Measurements from ENCODE around the gene TMTC1.

Gene TMTC1

DNA sequence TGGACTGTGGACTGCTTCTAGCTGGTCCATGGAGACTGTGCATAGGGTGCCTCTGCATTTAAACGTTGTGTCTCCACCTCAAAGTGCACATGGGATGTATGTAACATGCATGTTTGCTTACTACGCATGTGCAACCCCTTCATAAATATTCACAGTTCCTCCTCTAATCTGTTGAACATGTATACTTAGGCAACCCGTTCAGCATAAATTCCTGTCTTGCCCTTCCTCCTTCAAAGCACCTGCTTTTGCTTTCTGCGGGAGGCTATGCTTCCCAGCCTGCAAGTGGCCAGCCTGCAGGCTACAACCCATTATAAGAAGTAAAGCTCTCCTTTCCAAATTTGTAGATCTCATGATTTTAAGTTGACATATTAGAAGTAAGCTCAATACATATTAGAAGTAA is 253.3 kb downstream of the TMTC1 start:
- H3K4me3 ChIP-seq (ENCODE audit: low read length) = no peak overlapping the region
- no peaks in the 10 kb centered on the region for H3K4me1 ChIP-seq (ENCODE audit: control insufficient read depth, insufficient read depth, low read length)
- no peaks in the 10 kb centered on the region for H3K27me3 ChIP-seq (ENCODE audit: control insufficient read depth, insufficient read depth, low read length)
- DNase-seq (ENCODE audit: low read depth, low spot score) = no peak
- no peak overlapping the region for H3K27ac ChIP-seq (ENCODE audit: low read length)
- no peaks in the 10 kb centered on the region for H3K36me3 ChIP-seq (ENCODE audit: control insufficient read depth, insufficient read depth, low read length)
- no peaks in the 10 kb centered on the region for H3K9me3 ChIP-seq (ENCODE audit: control insufficient read depth, insufficient read depth, low read length)
- WGBS (ENCODE audit: insufficient coverage, insufficient read length) = no CpG with 5 or more reads among the region's 4 CpGs

- Histone ChIP-seq H3K4me3 (ENCODE audit: low read length) (no peak overlapping the region), H3K27ac (ENCODE audit: low read length) (no peak overlapping the region), H3K4me1 (ENCODE audit: control insufficient read depth, insufficient read depth, low read length) (no peaks in the 10 kb centered on the region), H3K9me3 (ENCODE audit: control insufficient read depth, insufficient read depth, low read length) (no peaks in the 10 kb centered on the region), H3K27me3 (ENCODE audit: control insufficient read depth, insufficient read depth, low read length) (no peaks in the 10 kb centered on the region), H3K36me3 (ENCODE audit: control insufficient read depth, insufficient read depth, low read length) (no peaks in the 10 kb centered on the region)
- DNase-seq (ENCODE audit: low read depth, low spot score) = no peak
- no CpG with 5 or more reads among the region's 4 CpGs for WGBS (ENCODE audit: insufficient coverage, insufficient read length)
Measured at GRCh38 chr12:29528161-29528560, 255.6 kb downstream of the TMTC1 start.

DNA sequence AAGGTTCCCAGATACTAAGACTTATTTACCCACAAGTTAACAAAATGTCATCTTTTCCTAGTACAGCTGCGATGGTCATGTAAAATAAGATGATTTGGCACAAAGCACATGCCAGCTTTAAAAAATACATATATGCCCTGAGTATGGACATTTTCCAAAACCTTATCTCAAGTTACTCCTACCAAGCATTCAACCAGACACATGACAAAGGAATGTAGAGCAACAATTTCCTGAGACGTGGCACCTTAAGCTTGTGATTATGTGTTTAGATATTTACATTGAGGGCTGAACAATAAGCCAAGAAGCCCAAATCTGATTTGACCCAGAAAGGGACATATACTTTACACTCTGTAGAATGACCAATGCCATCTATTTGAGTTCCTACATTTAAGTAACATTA is 261.8 kb downstream of the TMTC1 start:
- no peaks in the 10 kb centered on the region for H3K36me3 ChIP-seq (ENCODE audit: control insufficient read depth, insufficient read depth, low read length)
- DNase-seq (ENCODE audit: low read depth, low spot score) = no peak
- no peak overlapping the region for H3K27ac ChIP-seq (ENCODE audit: low read length)
- H3K9me3 ChIP-seq (ENCODE audit: control insufficient read depth, insufficient read depth, low read length) = no peaks in the 10 kb centered on the region
- no peak overlapping the region for H3K4me3 ChIP-seq (ENCODE audit: low read length)
- H3K4me1 ChIP-seq (ENCODE audit: control insufficient read depth, insufficient read depth, low read length) = no peaks in the 10 kb centered on the region
- WGBS (ENCODE audit: insufficient coverage, insufficient read length) = no CpG with 5 or more reads among the region's 2 CpGs
- no peaks in the 10 kb centered on the region for H3K27me3 ChIP-seq (ENCODE audit: control insufficient read depth, insufficient read depth, low read length)

GRCh38 chr12:29519585-29520182 is 264.1 kb downstream of the TMTC1 start:
- H3K36me3 ChIP-seq (ENCODE audit: control insufficient read depth, insufficient read depth, low read length) = no peaks in the 10 kb centered on the region

GRCh38 chr12:29518407-29518806 is 265.3 kb downstream of the TMTC1 start:
- Histone ChIP-seq H3K4me1 (ENCODE audit: control insufficient read depth, insufficient read depth, low read length) (no peaks in the 10 kb centered on the region), H3K27ac (ENCODE audit: low read length) (no peak overlapping the region), H3K27me3 (ENCODE audit: control insufficient read depth, insufficient read depth, low read length) (no peaks in the 10 kb centered on the region), H3K36me3 (ENCODE audit: control insufficient read depth, insufficient read depth, low read length) (no peaks in the 10 kb centered on the region), H3K4me3 (ENCODE audit: low read length) (no peak overlapping the region), H3K9me3 (ENCODE audit: control insufficient read depth, insufficient read depth, low read length) (no peaks in the 10 kb centered on the region)
- no peak for DNase-seq (ENCODE audit: low read depth, low spot score)
- WGBS (ENCODE audit: insufficient coverage, insufficient read length) = no CpG with 5 or more reads among the region's 2 CpGs

More at GRCh38 chr12:29519585-29520182, 264.1 kb downstream of the TMTC1 start:
- DNase-seq (ENCODE audit: low read depth, low spot score) = peak; percentile 18
- Histone ChIP-seq H3K9me3 (ENCODE audit: control insufficient read depth, insufficient read depth, low read length) (no peaks in the 10 kb centered on the region), H3K4me1 (ENCODE audit: control insufficient read depth, insufficient read depth, low read length) (no peaks in the 10 kb centered on the region), H3K27me3 (ENCODE audit: control insufficient read depth, insufficient read depth, low read length) (no peaks in the 10 kb centered on the region), H3K27ac (ENCODE audit: low read length) (no peak overlapping the region), H3K4me3 (ENCODE audit: low read length) (no peak overlapping the region)

GRCh38 chr12:29517264-29517663 is 266.5 kb downstream of the TMTC1 start:
- H3K36me3 ChIP-seq (ENCODE audit: control insufficient read depth, insufficient read depth, low read length) = no peaks in the 10 kb centered on the region
- no peak for DNase-seq (ENCODE audit: low read depth, low spot score)
- H3K4me3 ChIP-seq (ENCODE audit: low read length) = no peak overlapping the region
- no peaks in the 10 kb centered on the region for H3K9me3 ChIP-seq (ENCODE audit: control insufficient read depth, insufficient read depth, low read length)
- no peaks in the 10 kb centered on the region for H3K27me3 ChIP-seq (ENCODE audit: control insufficient read depth, insufficient read depth, low read length)
- no CpG with 5 or more reads among the region's 7 CpGs for WGBS (ENCODE audit: insufficient coverage, insufficient read length)
- no peak overlapping the region for H3K27ac ChIP-seq (ENCODE audit: low read length)
- H3K4me1 ChIP-seq (ENCODE audit: control insufficient read depth, insufficient read depth, low read length) = no peaks in the 10 kb centered on the region

DNA sequence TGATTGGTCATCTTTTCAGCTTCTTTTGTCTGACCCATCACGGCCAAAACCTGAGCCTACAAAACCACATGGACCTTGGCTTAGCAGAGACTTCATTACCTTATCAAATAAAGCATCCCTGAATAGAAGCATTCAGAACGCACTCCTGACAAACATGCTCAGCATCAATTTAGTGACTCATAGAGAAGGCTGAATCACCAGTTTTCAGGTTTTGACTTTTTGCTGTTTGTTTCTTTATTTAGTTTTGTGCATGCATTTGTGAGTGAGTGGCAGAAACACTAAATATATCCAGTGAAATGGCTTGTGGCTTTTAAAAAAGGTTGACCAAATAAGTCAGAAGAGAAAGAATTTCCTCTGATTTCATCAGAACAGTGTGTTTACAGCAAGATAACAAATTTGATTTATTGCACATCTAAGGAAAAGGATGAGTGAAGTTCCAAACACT is 267.3 kb downstream of the TMTC1 start:
- WGBS (ENCODE audit: insufficient coverage, insufficient read length) = no CpG with 5 or more reads among the region's 2 CpGs
- H3K4me3 ChIP-seq (ENCODE audit: low read length) = no peak overlapping the region
- DNase-seq (ENCODE audit: low read depth, low spot score) = no peak
- H3K36me3 ChIP-seq (ENCODE audit: control insufficient read depth, insufficient read depth, low read length) = no peaks in the 10 kb centered on the region
- H3K4me1 ChIP-seq (ENCODE audit: control insufficient read depth, insufficient read depth, low read length) = no peaks in the 10 kb centered on the region
- H3K9me3 ChIP-seq (ENCODE audit: control insufficient read depth, insufficient read depth, low read length) = no peaks in the 10 kb centered on the region
- H3K27ac ChIP-seq (ENCODE audit: low read length) = no peak overlapping the region
- no peaks in the 10 kb centered on the region for H3K27me3 ChIP-seq (ENCODE audit: control insufficient read depth, insufficient read depth, low read length)

DNA sequence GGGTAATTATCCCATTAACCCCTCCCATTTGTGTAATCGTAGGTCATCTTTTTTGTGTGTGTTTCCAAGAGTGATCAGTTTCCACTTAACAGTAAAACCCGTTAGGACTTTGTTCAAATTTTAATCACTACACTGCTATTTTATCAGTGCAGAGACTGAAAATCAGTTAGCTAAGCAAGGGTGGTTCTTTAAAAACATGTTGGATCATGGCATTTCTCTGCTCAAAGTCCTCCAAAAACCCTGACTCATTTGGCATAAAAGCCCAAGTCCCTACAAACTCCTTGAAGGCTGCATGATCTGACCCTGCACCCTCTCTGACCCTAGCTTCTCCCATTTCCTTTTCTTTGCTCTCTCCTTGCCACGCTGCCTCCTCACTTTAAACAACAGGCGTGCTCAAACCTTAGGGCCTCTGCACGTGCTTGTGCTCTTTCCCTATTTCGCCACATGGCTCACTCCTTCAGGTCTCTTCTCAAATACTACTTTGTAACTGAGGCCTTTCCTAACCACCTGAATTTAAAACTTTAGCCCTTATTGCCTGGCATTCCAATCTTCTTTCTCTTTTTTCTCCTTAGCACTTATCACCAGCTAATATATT is 273.1 kb downstream of the TMTC1 start:
- Histone ChIP-seq H3K27ac (ENCODE audit: low read length) (no peak overlapping the region), H3K4me1 (ENCODE audit: control insufficient read depth, insufficient read depth, low read length) (no peaks in the 10 kb centered on the region), H3K27me3 (ENCODE audit: control insufficient read depth, insufficient read depth, low read length) (no peaks in the 10 kb centered on the region), H3K36me3 (ENCODE audit: control insufficient read depth, insufficient read depth, low read length) (no peaks in the 10 kb centered on the region), H3K4me3 (ENCODE audit: low read length) (no peak overlapping the region), H3K9me3 (ENCODE audit: control insufficient read depth, insufficient read depth, low read length) (no peaks in the 10 kb centered on the region)
- WGBS (ENCODE audit: insufficient coverage, insufficient read length) = no CpG with 5 or more reads among the region's 6 CpGs
- no peak for DNase-seq (ENCODE audit: low read depth, low spot score)

DNA sequence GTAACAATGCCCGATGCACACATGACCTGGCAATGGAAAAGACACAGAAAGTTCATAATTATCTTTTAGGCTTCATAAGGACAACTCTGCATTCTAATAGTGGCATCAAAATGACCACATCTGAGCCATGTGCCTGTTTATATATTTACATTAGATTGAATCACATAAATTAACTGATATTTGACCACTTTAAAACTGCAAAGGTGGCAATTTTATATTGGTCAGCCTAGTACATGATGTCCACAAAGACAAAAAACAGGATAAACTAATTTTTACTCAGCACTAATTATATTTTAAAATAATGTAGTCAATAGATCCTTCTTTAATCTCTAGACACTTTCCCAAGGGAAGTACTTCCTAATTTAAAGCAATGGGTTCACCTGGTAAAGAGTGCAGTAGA is 274.2 kb downstream of the TMTC1 start:
- Histone ChIP-seq H3K9me3 (ENCODE audit: control insufficient read depth, insufficient read depth, low read length) (no peaks in the 10 kb centered on the region), H3K36me3 (ENCODE audit: control insufficient read depth, insufficient read depth, low read length) (no peaks in the 10 kb centered on the region), H3K4me3 (ENCODE audit: low read length) (no peak overlapping the region), H3K27ac (ENCODE audit: low read length) (no peak overlapping the region), H3K27me3 (ENCODE audit: control insufficient read depth, insufficient read depth, low read length) (no peaks in the 10 kb centered on the region), H3K4me1 (ENCODE audit: control insufficient read depth, insufficient read depth, low read length) (no peaks in the 10 kb centered on the region)
- DNase-seq (ENCODE audit: low read depth, low spot score) = no peak
- WGBS (ENCODE audit: insufficient coverage, insufficient read length) = no CpG with 5 or more reads among the region's 1 CpG

- H3K36me3 ChIP-seq (ENCODE audit: control insufficient read depth, insufficient read depth, low read length) = no peaks in the 10 kb centered on the region
- H3K9me3 ChIP-seq (ENCODE audit: control insufficient read depth, insufficient read depth, low read length) = no peaks in the 10 kb centered on the region
- H3K4me3 ChIP-seq (ENCODE audit: low read length) = no peak overlapping the region
- H3K4me1 ChIP-seq (ENCODE audit: control insufficient read depth, insufficient read depth, low read length) = no peaks in the 10 kb centered on the region
- no CpG with 5 or more reads among the region's 2 CpGs for WGBS (ENCODE audit: insufficient coverage, insufficient read length)
- no peaks in the 10 kb centered on the region for H3K27me3 ChIP-seq (ENCODE audit: control insufficient read depth, insufficient read depth, low read length)
- DNase-seq (ENCODE audit: low read depth, low spot score) = no peak
- no peak overlapping the region for H3K27ac ChIP-seq (ENCODE audit: low read length)
Measured at GRCh38 chr12:29508949-29509348, 274.8 kb downstream of the TMTC1 start.

DNA sequence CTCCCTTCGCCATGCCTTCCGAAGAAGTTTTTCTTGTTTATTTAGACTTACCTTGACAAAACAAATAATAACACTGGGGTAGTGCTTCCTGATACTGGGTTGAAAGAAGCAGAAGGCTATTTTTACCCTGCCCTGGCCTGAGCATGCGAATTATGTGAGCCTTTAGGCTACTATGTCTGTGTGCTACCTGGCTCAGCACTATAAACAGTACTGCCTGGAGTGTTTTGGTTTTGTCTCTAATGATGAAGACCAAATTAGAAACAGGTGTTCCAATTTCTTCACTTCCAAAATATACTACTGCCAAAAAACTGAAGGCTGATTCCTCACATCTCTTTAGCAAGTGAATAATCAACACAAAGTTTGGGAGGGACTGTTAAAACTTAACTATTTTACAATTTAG is 278.6 kb downstream of the TMTC1 start:
- no peak for DNase-seq (ENCODE audit: low read depth, low spot score)
- no peaks in the 10 kb centered on the region for H3K9me3 ChIP-seq (ENCODE audit: control insufficient read depth, insufficient read depth, low read length)
- no CpG with 5 or more reads among the region's 3 CpGs for WGBS (ENCODE audit: insufficient coverage, insufficient read length)
- H3K27ac ChIP-seq (ENCODE audit: low read length) = no peak overlapping the region
- H3K36me3 ChIP-seq (ENCODE audit: control insufficient read depth, insufficient read depth, low read length) = no peaks in the 10 kb centered on the region; the same call in 1 of the 2 replicates
- H3K4me3 ChIP-seq (ENCODE audit: low read length) = no peak overlapping the region
- no peaks in the 10 kb centered on the region for H3K27me3 ChIP-seq (ENCODE audit: control insufficient read depth, insufficient read depth, low read length)
- H3K4me1 ChIP-seq (ENCODE audit: control insufficient read depth, insufficient read depth, low read length) = no peaks in the 10 kb centered on the region
